SU-DHL-6 (cell line): ENCODE measurements around the gene RIPPLY3.
"Not testable (repeated sequence)": the region's sequence is repeated elsewhere in the genome, so short reads cannot be mapped to it uniquely, and the experiment has no call there.

Source experiments
- H2AFZ ChIP-seq: fragments of 200-600 bp; sonication (generic); 2 replicates; pipeline ENCODE4 v1.6.1; 2014; ENCODE audit warnings: low read depth, mild to moderate bottlenecking, moderate library complexity, mixed read lengths, antibody characterized with exemption, low read length; ENCODE audit not compliant: severe bottlenecking
- H3F3A ChIP-seq: fragments of 200-600 bp; shearing (Covaris generic); 2 replicates; pipeline ENCODE4 v1.6.0; 2016; ENCODE audit warnings: antibody characterized with exemption, mild to moderate bottlenecking; ENCODE audit not compliant: insufficient read depth
- H3K27ac ChIP-seq: fragments of 200-600 bp; sonication (generic); 2 replicates; pipeline ENCODE4 v1.5.1; 2016; ENCODE audit warnings: low read depth, mild to moderate bottlenecking, low read length, moderate library complexity, mixed read lengths
- H3K27me3 ChIP-seq: fragments of 200-600 bp; sonication (generic), shearing (Covaris generic); 2 replicates; pipeline ENCODE4 v1.6.0; 2014; ENCODE audit warnings: mild to moderate bottlenecking, low read length
- H3K36me3 ChIP-seq: fragments of 200-600 bp; sonication (generic); 2 replicates; pipeline ENCODE4 v1.6.1; 2014; ENCODE audit warnings: mild to moderate bottlenecking, low read length, mixed read lengths
- H3K4me2 ChIP-seq: fragments of 300-600, 200-600 bp; shearing (Covaris generic), sonication (generic); 2 replicates; pipeline ENCODE4 v1.6.0; 2014; ENCODE audit warnings: low read length, low read depth, mild to moderate bottlenecking; ENCODE audit not compliant: poor library complexity, severe bottlenecking
- H3K4me3 ChIP-seq: fragments of 200-600 bp; sonication (generic); 2 replicates; pipeline ENCODE4 v1.5.1; 2014; ENCODE audit warnings: antibody characterized with exemption, low read length, mild to moderate bottlenecking, mixed read lengths; ENCODE audit not compliant: insufficient read depth, poor library complexity, severe bottlenecking
- H3K79me2 ChIP-seq: fragments of 200-600 bp; sonication (generic); 2 replicates; pipeline ENCODE4 v1.6.1; 2014; ENCODE audit warnings: mild to moderate bottlenecking, low read length, moderate library complexity; ENCODE audit not compliant: insufficient read depth
- H3K9ac ChIP-seq: fragments of 200-600 bp; sonication (generic); 2 replicates; pipeline ENCODE4 v1.7.0; 2014; ENCODE audit warnings: mild to moderate bottlenecking, low read length
- H3K9me2 ChIP-seq: fragments of 200-600 bp; sonication (generic); replicated peaks from 2 replicates; pipeline ENCODE4 v1.6.1; 2014; ENCODE audit warnings: low read length; ENCODE audit not compliant: insufficient read depth
- H3K9me3 ChIP-seq: fragments of 200-600 bp; sonication (generic); 2 replicates; pipeline ENCODE4 v1.6.1; 2014; ENCODE audit warnings: low read length, mixed read lengths; ENCODE audit not compliant: insufficient read depth
- H4K20me1 ChIP-seq: fragments of 200-600 bp; sonication (generic); 2 replicates; pipeline ENCODE4 v1.6.1; 2014; ENCODE audit warnings: low read depth, mild to moderate bottlenecking, antibody characterized with exemption, low read length, moderate library complexity, mixed read lengths
- EZH2phosphoT487 ChIP-seq: fragments of 200-600 bp; sonication (generic), shearing (Covaris generic); conservative IDR thresholded peaks from 2 replicates; pipeline ENCODE4 v1.6.1; 2018; ENCODE audit warnings: mild to moderate bottlenecking, antibody characterized with exemption, low read length, moderate library complexity, mixed read lengths
- TF ChIP-seq, protein P1 (sequence below): fragments of 200-600 bp; sonication (generic); IDR thresholded peaks from one replicate; pipeline ENCODE4 v1.5.1; 2017; ENCODE audit warnings: antibody characterized with exemption, mild to moderate bottlenecking, low read length, moderate library complexity; ENCODE audit not compliant: insufficient read depth, poor library complexity, severe bottlenecking

The RIPPLY3 gene

DNA sequence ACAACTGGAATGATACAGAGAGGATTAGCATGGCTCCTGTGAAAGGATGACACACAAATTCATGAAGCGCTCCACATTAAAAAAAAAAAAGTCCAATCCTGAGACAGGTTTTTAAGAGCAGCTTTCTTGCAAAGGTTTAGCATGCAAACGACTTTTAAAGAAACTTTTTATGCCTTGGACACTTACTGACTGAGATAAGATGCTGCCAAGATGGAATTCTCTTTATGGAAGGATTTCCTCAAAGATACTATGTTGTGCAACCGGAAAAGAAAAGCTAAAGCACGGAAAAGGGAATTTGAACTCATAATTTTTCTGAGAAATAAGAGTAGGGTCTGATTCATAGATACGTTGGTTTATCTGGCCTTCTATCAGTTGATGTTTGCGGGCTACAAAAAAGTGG is 39.1 kb downstream of the RIPPLY3 start:
- Histone ChIP-seq H3K4me2 (no peak overlapping the region), H3K9me3 (no peaks in the 10 kb centered on the region), H3K36me3 (no peaks in the 10 kb centered on the region), H4K20me1 (no peaks in the 10 kb centered on the region), H3F3A (no peaks in the 10 kb centered on the region), H3K79me2 (no peaks in the 10 kb centered on the region), H2AFZ (no peak overlapping the region), H3K4me3 (no peak overlapping the region), H3K9ac (no peak overlapping the region), H3K9me2 (no peaks in the 10 kb centered on the region), H3K27me3 (no peaks in the 10 kb centered on the region), H3K27ac (no peak overlapping the region)
- TF ChIP-seq, protein P1, sequence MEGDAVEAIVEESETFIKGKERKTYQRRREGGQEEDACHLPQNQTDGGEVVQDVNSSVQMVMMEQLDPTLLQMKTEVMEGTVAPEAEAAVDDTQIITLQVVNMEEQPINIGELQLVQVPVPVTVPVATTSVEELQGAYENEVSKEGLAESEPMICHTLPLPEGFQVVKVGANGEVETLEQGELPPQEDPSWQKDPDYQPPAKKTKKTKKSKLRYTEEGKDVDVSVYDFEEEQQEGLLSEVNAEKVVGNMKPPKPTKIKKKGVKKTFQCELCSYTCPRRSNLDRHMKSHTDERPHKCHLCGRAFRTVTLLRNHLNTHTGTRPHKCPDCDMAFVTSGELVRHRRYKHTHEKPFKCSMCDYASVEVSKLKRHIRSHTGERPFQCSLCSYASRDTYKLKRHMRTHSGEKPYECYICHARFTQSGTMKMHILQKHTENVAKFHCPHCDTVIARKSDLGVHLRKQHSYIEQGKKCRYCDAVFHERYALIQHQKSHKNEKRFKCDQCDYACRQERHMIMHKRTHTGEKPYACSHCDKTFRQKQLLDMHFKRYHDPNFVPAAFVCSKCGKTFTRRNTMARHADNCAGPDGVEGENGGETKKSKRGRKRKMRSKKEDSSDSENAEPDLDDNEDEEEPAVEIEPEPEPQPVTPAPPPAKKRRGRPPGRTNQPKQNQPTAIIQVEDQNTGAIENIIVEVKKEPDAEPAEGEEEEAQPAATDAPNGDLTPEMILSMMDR, result no peak
- TF ChIP-seq EZH2phosphoT487, result no peak

DNA sequence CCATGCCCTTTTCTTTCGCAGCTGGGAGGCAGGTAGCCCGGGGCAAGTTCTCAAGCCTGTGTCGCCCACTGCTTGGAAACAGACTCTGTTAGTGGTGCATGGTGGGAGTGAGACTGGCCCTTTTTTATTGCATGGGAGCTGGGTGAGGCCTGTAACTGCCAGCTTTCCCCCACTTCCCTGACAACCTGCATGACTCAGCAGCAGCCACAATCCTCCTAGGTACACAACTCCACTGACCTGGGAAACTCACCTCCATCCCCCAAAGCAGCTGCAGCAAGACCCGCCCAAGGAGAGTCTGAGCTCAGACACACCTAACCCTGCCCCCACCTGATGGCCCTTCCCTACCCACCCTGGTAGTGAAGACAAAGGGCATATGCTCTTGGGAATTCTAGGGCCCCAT is 40.6 kb downstream of the RIPPLY3 start:
- Histone ChIP-seq H3K27me3 (no peaks in the 10 kb centered on the region), H3K4me2 (no peak overlapping the region), H4K20me1 (no peaks in the 10 kb centered on the region), H3K27ac (no peak overlapping the region), H3K36me3 (no peaks in the 10 kb centered on the region), H3K79me2 (no peaks in the 10 kb centered on the region), H3K9me2 (no peaks in the 10 kb centered on the region), H2AFZ (no peak overlapping the region), H3K4me3 (no peak overlapping the region), H3K9ac (no peak overlapping the region), H3F3A (no peaks in the 10 kb centered on the region), H3K9me3 (no peaks in the 10 kb centered on the region)
- TF ChIP-seq EZH2phosphoT487, result no peak
- TF ChIP-seq, protein P1, result no peak

DNA sequence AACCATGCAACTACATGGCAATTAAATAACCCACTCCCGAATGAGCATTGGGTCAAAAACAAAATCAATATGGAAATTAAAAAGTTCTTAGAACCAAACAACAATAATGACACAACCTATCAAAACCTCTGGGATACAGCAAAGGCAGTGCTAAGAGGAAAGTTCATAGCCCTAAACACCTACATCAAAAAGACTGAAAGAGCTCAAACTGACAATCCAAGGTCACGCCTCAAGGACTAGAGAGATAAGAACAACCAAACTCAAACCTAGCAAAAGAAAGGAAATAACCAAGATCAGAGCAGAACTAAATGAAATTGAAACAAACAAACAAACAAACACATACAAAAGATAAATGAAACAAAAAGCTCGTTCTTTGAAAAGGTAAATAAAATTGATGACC is 43.2 kb downstream of the RIPPLY3 start:
- not testable (repeated sequence) for H3K36me3 ChIP-seq, H3K9ac ChIP-seq, H3K9me3 ChIP-seq, H3K27ac ChIP-seq, H3F3A ChIP-seq, H4K20me1 ChIP-seq, H3K79me2 ChIP-seq, H3K4me2 ChIP-seq, H3K27me3 ChIP-seq, H3K9me2 ChIP-seq, H2AFZ ChIP-seq, H3K4me3 ChIP-seq

DNA sequence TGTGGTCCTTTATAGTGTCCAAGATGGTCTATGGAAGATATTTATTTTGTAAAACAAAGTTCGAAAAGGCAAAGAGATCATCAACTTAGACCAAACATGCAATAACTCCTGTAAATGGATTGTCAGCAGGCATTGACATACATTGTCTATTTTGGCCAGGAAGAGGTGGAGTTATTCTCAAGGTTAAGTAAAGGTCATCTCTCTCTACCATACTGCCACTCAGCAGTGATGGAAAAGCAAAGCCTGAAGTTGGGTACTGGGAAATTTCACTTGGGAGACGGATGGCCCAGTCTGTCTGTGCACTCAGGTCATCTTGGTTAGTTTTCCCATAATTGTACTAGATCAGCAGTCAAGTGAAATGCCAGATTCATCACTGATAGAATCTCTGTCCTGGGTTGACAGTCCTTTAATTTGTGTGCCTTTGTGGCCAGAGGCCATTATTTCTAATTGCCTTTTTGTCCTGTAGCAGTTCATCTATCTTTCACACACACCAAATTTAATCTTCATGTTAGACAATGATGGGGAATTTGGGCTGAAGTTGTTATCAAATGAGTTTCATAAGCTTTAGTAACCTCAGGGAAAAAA is 48.9 kb downstream of the RIPPLY3 start:
- Histone ChIP-seq H3K4me2 (no peak overlapping the region), H3K9me3 (no peaks in the 10 kb centered on the region), H3F3A (no peaks in the 10 kb centered on the region), H3K27me3 (no peaks in the 10 kb centered on the region), H3K4me3 (no peak overlapping the region), H3K9ac (no peak overlapping the region), H2AFZ (no peak overlapping the region), H3K27ac (no peak overlapping the region), H3K79me2 (no peaks in the 10 kb centered on the region), H4K20me1 (no peaks in the 10 kb centered on the region), H3K9me2 (no peaks in the 10 kb centered on the region), H3K36me3 (no peaks in the 10 kb centered on the region)
- no peak for TF ChIP-seq EZH2phosphoT487
- TF ChIP-seq, protein P1, result no peak
